GM12878 (cell line): Measurements from ENCODE around the gene RRM2. TPM values are rescaled to one million over a fixed set of nuclear protein-coding genes. Genes with fewer than 3 reads are reported as not detected.

Source experiments
- ATAC-seq: fragments of 200-7000 bp; cut with Tn5 transposase; 3 replicates; pipeline ENCODE4 v1.9.1; 2020; ENCODE audit warnings: mild to moderate bottlenecking, moderate library complexity
- BruUV-seq: library from RNA; stranded (reverse); fragments of 400-500 nt; replicated peaks from 2 replicates; lab custom pipeline; 2021; lab: Mats Ljungman, UMichigan
- CTCF ChIA-PET: fragments of 300-600 bp; sonication (Branson Sonifier 250); formaldehyde crosslinking; extraction: SDS; loops from one replicate; lab custom pipeline; 2021; ENCODE audit warnings: inconsistent platforms; lab: Yijun Ruan, JAX
- POLR2A ChIA-PET: fragments of 350-600 bp; formaldehyde crosslinking; extraction: SDS; loops from one replicate; lab custom pipeline; 2021; ENCODE audit warnings: inconsistent platforms; lab: Charles Lee
- RAD21 ChIA-PET: fragments of 300-600 bp; sonication (Branson Sonifier 250); formaldehyde crosslinking; loops from one replicate; lab custom pipeline; 2023; ENCODE audit warnings: antibody characterized with exemption; ENCODE audit not compliant: unreplicated experiment; lab: Charles Lee
- SMC1A ChIA-PET: fragments of 300-600 bp; sonication (Branson Sonifier 250); formaldehyde crosslinking; loops from one replicate; lab custom pipeline; 2023; ENCODE audit not compliant: unreplicated experiment, uncharacterized antibody; lab: Charles Lee
- DNase-seq: peaks from one replicate; pipeline ENCODE4 v3.0.0-alpha.2; 2011; ENCODE audit warnings: low read depth, low spot score
- FAIRE-seq: peaks from 3 replicates; lab custom pipeline; 2011; peaks lifted over from hg19 to GRCh38; lab: Jason Lieb, UNC
- H2AFZ ChIP-seq: 2 replicates; pipeline ENCODE4 v1.6.0; 2011; ENCODE audit warnings: low read depth, low read length, control low read depth; ENCODE audit not compliant: control insufficient read depth
- H3K27ac ChIP-seq: 2 replicates; pipeline ENCODE4 v1.5.1; 2011; ENCODE audit warnings: control low read depth; ENCODE audit not compliant: control insufficient read depth, insufficient read depth
- H3K27me3 ChIP-seq, 2 experiments: replicated peaks in 1 of 2; 2 replicates each; pipeline versions ENCODE4 v1.6.0 to v1.6.1; 2011; ENCODE audit warnings: low read length in 1 of 2; ENCODE audit not compliant: control insufficient read depth in 2 of 2, insufficient read depth in 2 of 2
- H3K36me3 ChIP-seq, 2 experiments: 2 replicates each; pipeline ENCODE4 v1.5.1; 2011; ENCODE audit warnings: low read length in 1 of 2; ENCODE audit not compliant: control insufficient read depth in 2 of 2, insufficient read depth in 2 of 2
- H3K4me1 ChIP-seq: 2 replicates; pipeline ENCODE4 v1.6.1; 2011; ENCODE audit warnings: mild to moderate bottlenecking, low read length, moderate library complexity, mixed read lengths; ENCODE audit not compliant: control insufficient read depth, insufficient read depth
- H3K4me2 ChIP-seq: 2 replicates; pipeline ENCODE4 v1.6.0; 2011; ENCODE audit warnings: control low read depth; ENCODE audit not compliant: control insufficient read depth, insufficient read depth
- H3K4me3 ChIP-seq: fragments of 200-600 bp; sonication (generic); 2 replicates; pipeline ENCODE4 v1.5.1; 2016
- H3K79me2 ChIP-seq: 2 replicates; pipeline ENCODE4 v1.6.0; 2011; ENCODE audit warnings: low read length; ENCODE audit not compliant: control insufficient read depth, insufficient read depth
- H3K9ac ChIP-seq: 2 replicates; pipeline ENCODE4 v1.8.0; 2011; ENCODE audit warnings: low read length, control low read depth, mixed read lengths; ENCODE audit not compliant: control insufficient read depth, insufficient read depth
- H3K9me3 ChIP-seq: replicated peaks from 3 replicates; pipeline ENCODE4 v1.5.1; 2011; ENCODE audit warnings: mild to moderate bottlenecking, low read length; ENCODE audit not compliant: control insufficient read depth, insufficient read depth
- H4K20me1 ChIP-seq: 2 replicates; pipeline ENCODE4 v1.6.0; 2011; ENCODE audit not compliant: control insufficient read depth, insufficient read depth
- CBX5 ChIP-seq: sonication (generic); IDR thresholded peaks from 2 replicates; pipeline ENCODE4 v1.6.1; 2016; ENCODE audit warnings: low read depth, moderate library complexity, mild to moderate bottlenecking, inconsistent platforms
- CHD1 ChIP-seq: IDR thresholded peaks from 2 replicates; pipeline ENCODE4 v1.6.1; 2012; ENCODE audit warnings: low read depth, low read length, improper control_type of control experiment
- CTCF ChIP-seq, 3 experiments: IDR thresholded peaks in 2 of 3; conservative IDR thresholded peaks in 1 of 3; 2 replicates each; pipeline ENCODE4 v1.5.1; 2011; ENCODE audit warnings: low read depth in 3 of 3, low read length in 3 of 3, mild to moderate bottlenecking in 3 of 3, control low read depth in 2 of 3, moderate library complexity in 2 of 3, inconsistent platforms in 1 of 3, mixed read lengths in 1 of 3; ENCODE audit not compliant: control insufficient read depth in 2 of 3, insufficient read depth in 1 of 3; ENCODE audit errors: extremely low read depth in 1 of 3
- JUNB ChIP-seq: IDR thresholded peaks from 2 replicates; pipeline ENCODE4 v1.6.1; 2016; ENCODE audit warnings: antibody characterized with exemption, mild to moderate bottlenecking
- MAX ChIP-seq: IDR thresholded peaks from 2 replicates; pipeline ENCODE4 v1.6.1; 2012; ENCODE audit warnings: low read depth, low read length, improper control_type of control experiment
- NFYB ChIP-seq: IDR thresholded peaks from 2 replicates; pipeline ENCODE4 v1.6.1; 2011; ENCODE audit warnings: low read depth, mild to moderate bottlenecking, low read length, improper control_type of control experiment, moderate library complexity; ENCODE audit not compliant: insufficient read depth
- PML ChIP-seq: IDR thresholded peaks from 2 replicates; pipeline ENCODE4 v1.6.1; 2012; ENCODE audit warnings: low read length, inconsistent platforms
- SMC3 ChIP-seq: IDR thresholded peaks from 2 replicates; pipeline ENCODE4 v1.6.1; 2011; ENCODE audit warnings: low read length, improper control_type of control experiment, borderline replicate concordance
- SP1 ChIP-seq: IDR thresholded peaks from one replicate; pipeline ENCODE4 v1.6.1; 2011; ENCODE audit warnings: low read depth, low read length
- TAF1 ChIP-seq: IDR thresholded peaks from 2 replicates; pipeline ENCODE4 v1.6.1; 2011; ENCODE audit warnings: mild to moderate bottlenecking, low read depth, low read length, borderline replicate concordance
- WRNIP1 ChIP-seq: IDR thresholded peaks from 2 replicates; pipeline ENCODE4 v1.6.1; 2011; ENCODE audit warnings: low read depth, low read length, improper control_type of control experiment, borderline replicate concordance
- WGBS: methylation state at CpG from one replicate; pipeline ENCODE4 v1.1.6; 2016; ENCODE audit warnings: low lambda C conversion rate; ENCODE audit not compliant: insufficient replicate concordance, insufficient coverage; ENCODE audit errors: missing lambda C conversion rate; 5-methylcytosine and 5-hydroxymethylcytosine counted together
- in situ Hi-C: fragments of 300-500 bp; cut with MboI; formaldehyde crosslinking; loops from 9 replicates; pipeline ENCODE4 v1.14.3; 2018; ENCODE audit warnings: mixed read lengths
- intact Hi-C: fragments of 100-400 bp; cut with micrococcal nuclease; formaldehyde crosslinking; loops from one replicate; pipeline ENCODE4 v1.14.2; 2022; ENCODE audit not compliant: unreplicated experiment
- polyA plus RNA-seq, 11 experiments: library from polyadenylated mRNA; depleted of rRNA in 4 of 11; unstranded in 6 of 11; stranded (reverse) in 5 of 11; fragments of >200 nt; fragmentation: Nextera tagmentation in 4 of 11; fragmentation: Illumina TruSeq in 1 of 11; extraction: Ambion mirVana in 4 of 11; extraction: Trizol in 1 of 11; gene quantifications; 1 replicate in 1 of 11; 2 replicates in 10 of 11; pipeline versions ENCODE4 v1.2.1 to v1.2.3, GENCODE V29; 2011 to 2016; ENCODE audit warnings: inconsistent platforms in 2 of 11, missing spikeins in 2 of 11, low read depth in 1 of 11
- total RNA-seq, 4 experiments: library from RNA; depleted of rRNA in 3 of 4; stranded (reverse); fragments of >200 nt in 3 of 4; fragmentation: Illumina TruSeq in 1 of 4; extraction: Trizol in 1 of 4; gene quantifications; 2 replicates each; pipeline versions ENCODE4 v1.2.1 to v1.2.3, GENCODE V29; 2013 to 2021
- TF ChIP-seq, protein P1 (sequence below): IDR thresholded peaks from 2 replicates; pipeline ENCODE4 v1.6.1; 2011; ENCODE audit warnings: low read depth, low read length, improper control_type of control experiment, borderline replicate concordance
- TF ChIP-seq, protein P2 (sequence below): fragments of 450-650 bp; IDR thresholded peaks from 2 replicates; pipeline ENCODE4 v1.6.1; 2017; ENCODE audit warnings: antibody characterized with exemption, mild to moderate bottlenecking, moderate library complexity
- TF ChIP-seq, protein P3 (sequence below): fragments of 450-650 bp; IDR thresholded peaks from 2 replicates; pipeline ENCODE4 v1.6.1; 2017; ENCODE audit warnings: mild to moderate bottlenecking, moderate library complexity

The RRM2 gene
- total and polyA plus RNA-seq, 10 of the 15 experiments (the other 5 are each of a cell fraction or from before 2014, with no cell fraction given), result 54.4 to 771 (median 159) TPM

- ChIA-PET SMC1A (no interaction called here), RAD21 (no interaction called here), POLR2A (no interaction called here), CTCF (no interaction called here)
- Histone ChIP-seq H3K4me3 (no peak overlapping the region), H3K27me3 (no peaks in the 10 kb centered on the region), H3K36me3 (peaks cover 0 to 7% of the 10 kb centered on the region in 2 experiments; a peak in 2 of 4 replicates), H3K9me3 (no peaks in the 10 kb centered on the region), H3K4me1 (no peaks in the 10 kb centered on the region), H3K79me2 (no peaks in the 10 kb centered on the region), H3K27ac (no peak overlapping the region), H4K20me1 (no peaks in the 10 kb centered on the region; the same call in 1 of the 2 replicates), H2AFZ (no peak overlapping the region), H3K4me2 (no peak overlapping the region), H3K9ac (no peak overlapping the region)
- intact Hi-C loops, result no loop called here
- TF ChIP-seq NFYB (no peak), CTCF (IDR thresholded peaks at IDR 0.05 in 2 of 3, conservative IDR thresholded peaks at IDR 0.05 in 1 of 3; ENCODE audit: control insufficient read depth in 2 of 3, extremely low read depth in 1 of 3, insufficient read depth in 1 of 3, low read depth in 3 of 3, low read length in 3 of 3) (no peak), TAF1 (no peak), SMC3 (no peak), SP1 (no peak), CHD1 (no peak), WRNIP1 (no peak), MAX (no peak), PML (no peak), JUNB (no peak), CBX5 (no peak)
- TF ChIP-seq, protein P1, sequence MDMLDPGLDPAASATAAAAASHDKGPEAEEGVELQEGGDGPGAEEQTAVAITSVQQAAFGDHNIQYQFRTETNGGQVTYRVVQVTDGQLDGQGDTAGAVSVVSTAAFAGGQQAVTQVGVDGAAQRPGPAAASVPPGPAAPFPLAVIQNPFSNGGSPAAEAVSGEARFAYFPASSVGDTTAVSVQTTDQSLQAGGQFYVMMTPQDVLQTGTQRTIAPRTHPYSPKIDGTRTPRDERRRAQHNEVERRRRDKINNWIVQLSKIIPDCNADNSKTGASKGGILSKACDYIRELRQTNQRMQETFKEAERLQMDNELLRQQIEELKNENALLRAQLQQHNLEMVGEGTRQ, result no peak
- TF ChIP-seq, protein P2, sequence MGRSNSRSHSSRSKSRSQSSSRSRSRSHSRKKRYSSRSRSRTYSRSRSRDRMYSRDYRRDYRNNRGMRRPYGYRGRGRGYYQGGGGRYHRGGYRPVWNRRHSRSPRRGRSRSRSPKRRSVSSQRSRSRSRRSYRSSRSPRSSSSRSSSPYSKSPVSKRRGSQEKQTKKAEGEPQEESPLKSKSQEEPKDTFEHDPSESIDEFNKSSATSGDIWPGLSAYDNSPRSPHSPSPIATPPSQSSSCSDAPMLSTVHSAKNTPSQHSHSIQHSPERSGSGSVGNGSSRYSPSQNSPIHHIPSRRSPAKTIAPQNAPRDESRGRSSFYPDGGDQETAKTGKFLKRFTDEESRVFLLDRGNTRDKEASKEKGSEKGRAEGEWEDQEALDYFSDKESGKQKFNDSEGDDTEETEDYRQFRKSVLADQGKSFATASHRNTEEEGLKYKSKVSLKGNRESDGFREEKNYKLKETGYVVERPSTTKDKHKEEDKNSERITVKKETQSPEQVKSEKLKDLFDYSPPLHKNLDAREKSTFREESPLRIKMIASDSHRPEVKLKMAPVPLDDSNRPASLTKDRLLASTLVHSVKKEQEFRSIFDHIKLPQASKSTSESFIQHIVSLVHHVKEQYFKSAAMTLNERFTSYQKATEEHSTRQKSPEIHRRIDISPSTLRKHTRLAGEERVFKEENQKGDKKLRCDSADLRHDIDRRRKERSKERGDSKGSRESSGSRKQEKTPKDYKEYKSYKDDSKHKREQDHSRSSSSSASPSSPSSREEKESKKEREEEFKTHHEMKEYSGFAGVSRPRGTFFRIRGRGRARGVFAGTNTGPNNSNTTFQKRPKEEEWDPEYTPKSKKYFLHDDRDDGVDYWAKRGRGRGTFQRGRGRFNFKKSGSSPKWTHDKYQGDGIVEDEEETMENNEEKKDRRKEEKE, result no peak
- TF ChIP-seq, protein P3, sequence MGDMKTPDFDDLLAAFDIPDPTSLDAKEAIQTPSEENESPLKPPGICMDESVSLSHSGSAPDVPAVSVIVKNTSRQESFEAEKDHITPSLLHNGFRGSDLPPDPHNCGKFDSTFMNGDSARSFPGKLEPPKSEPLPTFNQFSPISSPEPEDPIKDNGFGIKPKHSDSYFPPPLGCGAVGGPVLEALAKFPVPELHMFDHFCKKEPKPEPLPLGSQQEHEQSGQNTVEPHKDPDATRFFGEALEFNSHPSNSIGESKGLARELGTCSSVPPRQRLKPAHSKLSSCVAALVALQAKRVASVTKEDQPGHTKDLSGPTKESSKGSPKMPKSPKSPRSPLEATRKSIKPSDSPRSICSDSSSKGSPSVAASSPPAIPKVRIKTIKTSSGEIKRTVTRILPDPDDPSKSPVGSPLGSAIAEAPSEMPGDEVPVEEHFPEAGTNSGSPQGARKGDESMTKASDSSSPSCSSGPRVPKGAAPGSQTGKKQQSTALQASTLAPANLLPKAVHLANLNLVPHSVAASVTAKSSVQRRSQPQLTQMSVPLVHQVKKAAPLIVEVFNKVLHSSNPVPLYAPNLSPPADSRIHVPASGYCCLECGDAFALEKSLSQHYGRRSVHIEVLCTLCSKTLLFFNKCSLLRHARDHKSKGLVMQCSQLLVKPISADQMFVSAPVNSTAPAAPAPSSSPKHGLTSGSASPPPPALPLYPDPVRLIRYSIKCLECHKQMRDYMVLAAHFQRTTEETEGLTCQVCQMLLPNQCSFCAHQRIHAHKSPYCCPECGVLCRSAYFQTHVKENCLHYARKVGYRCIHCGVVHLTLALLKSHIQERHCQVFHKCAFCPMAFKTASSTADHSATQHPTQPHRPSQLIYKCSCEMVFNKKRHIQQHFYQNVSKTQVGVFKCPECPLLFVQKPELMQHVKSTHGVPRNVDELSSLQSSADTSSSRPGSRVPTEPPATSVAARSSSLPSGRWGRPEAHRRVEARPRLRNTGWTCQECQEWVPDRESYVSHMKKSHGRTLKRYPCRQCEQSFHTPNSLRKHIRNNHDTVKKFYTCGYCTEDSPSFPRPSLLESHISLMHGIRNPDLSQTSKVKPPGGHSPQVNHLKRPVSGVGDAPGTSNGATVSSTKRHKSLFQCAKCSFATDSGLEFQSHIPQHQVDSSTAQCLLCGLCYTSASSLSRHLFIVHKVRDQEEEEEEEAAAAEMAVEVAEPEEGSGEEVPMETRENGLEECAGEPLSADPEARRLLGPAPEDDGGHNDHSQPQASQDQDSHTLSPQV, result no peak
- WGBS, result 96% methylated on average over 5 of the region's 5 CpGs
- no peak for ATAC-seq
- in situ Hi-C loops, result no loop called here
- no peak for FAIRE-seq
- BruUV-seq, result no TSS peak
- DNase-seq, result no peak
These were observed 45.7 kb downstream of the RRM2 start for GRCh38 chr2:10168221-10168620.
